ENCODE measurements around the gene PCDHGB4. TPM values are rescaled to one million over a fixed set of nuclear protein-coding genes. Genes with fewer than 3 reads are reported as not detected.

Gene PCDHGB4
- polyA plus RNA-seq, 1 donor from 2014 or later: 9.3 TPM

GRCh38 chr5:141382469-141383294 lies 4.8 kb upstream of the PCDHGB4 start, which contains the start of gene PCDHGA7:
TSS of gene PCDHGA7 (plus strand) at chr5:141382742. CDS start at chr5:141382900, 158 bp downstream.
- Histone ChIP-seq H3K27me3 (ENCODE audit: insufficient read depth, low read depth, low read length) (no peaks in the 10 kb centered on the region), H3K4me3 (ENCODE audit: low read length) (no peak within 1 kb of the TSS), H3K36me3 (ENCODE audit: insufficient read depth, low read length) (no peaks in the 10 kb centered on the region), H3K9ac (ENCODE audit: low read length) (no peak within 1 kb of the TSS), H3K9me2 (ENCODE audit: insufficient read depth, low read length) (no peaks in the 10 kb centered on the region), H3F3A (ENCODE audit: insufficient read depth, low read length, poor library complexity, severe bottlenecking) (no peaks in the 10 kb centered on the region), H3K9me3 (ENCODE audit: low read length) (peaks cover 22% of the 10 kb centered on the region), H3K27ac (ENCODE audit: low read length) (no peak within 1 kb of the TSS), H3K79me2 (replicated peaks; ENCODE audit: insufficient read depth, low read length) (no peaks in the 10 kb centered on the region), H2AFZ (ENCODE audit: low read depth, low read length) (no peak within 1 kb of the TSS), H4K20me1 (ENCODE audit: insufficient read depth) (no peaks in the 10 kb centered on the region), H3K4me2 (ENCODE audit: low read length) (no peak within 1 kb of the TSS)
- TF ChIP-seq EP300 (conservative IDR thresholded peaks at IDR 0.05; ENCODE audit: poor library complexity, severe bottlenecking): no peak
- TF ChIP-seq, protein P1, sequence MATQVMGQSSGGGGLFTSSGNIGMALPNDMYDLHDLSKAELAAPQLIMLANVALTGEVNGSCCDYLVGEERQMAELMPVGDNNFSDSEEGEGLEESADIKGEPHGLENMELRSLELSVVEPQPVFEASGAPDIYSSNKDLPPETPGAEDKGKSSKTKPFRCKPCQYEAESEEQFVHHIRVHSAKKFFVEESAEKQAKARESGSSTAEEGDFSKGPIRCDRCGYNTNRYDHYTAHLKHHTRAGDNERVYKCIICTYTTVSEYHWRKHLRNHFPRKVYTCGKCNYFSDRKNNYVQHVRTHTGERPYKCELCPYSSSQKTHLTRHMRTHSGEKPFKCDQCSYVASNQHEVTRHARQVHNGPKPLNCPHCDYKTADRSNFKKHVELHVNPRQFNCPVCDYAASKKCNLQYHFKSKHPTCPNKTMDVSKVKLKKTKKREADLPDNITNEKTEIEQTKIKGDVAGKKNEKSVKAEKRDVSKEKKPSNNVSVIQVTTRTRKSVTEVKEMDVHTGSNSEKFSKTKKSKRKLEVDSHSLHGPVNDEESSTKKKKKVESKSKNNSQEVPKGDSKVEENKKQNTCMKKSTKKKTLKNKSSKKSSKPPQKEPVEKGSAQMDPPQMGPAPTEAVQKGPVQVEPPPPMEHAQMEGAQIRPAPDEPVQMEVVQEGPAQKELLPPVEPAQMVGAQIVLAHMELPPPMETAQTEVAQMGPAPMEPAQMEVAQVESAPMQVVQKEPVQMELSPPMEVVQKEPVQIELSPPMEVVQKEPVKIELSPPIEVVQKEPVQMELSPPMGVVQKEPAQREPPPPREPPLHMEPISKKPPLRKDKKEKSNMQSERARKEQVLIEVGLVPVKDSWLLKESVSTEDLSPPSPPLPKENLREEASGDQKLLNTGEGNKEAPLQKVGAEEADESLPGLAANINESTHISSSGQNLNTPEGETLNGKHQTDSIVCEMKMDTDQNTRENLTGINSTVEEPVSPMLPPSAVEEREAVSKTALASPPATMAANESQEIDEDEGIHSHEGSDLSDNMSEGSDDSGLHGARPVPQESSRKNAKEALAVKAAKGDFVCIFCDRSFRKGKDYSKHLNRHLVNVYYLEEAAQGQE (IDR thresholded peaks at IDR 0.05; ENCODE audit: borderline replicate concordance): no peak
- TF ChIP-seq RAD21 (conservative IDR thresholded peaks at IDR 0.05): no peak
- TF ChIP-seq MXI1 (conservative IDR thresholded peaks at IDR 0.05; ENCODE audit: poor library complexity, severe bottlenecking): no peak
- TF ChIP-seq POLR2AphosphoS5 (IDR thresholded peaks at IDR 0.05): no peak
- TF ChIP-seq CTCF (IDR thresholded peaks at IDR 0.05; ENCODE audit: poor library complexity, severe bottlenecking): no peak
- no peak for TF ChIP-seq TAF1 (IDR thresholded peaks at IDR 0.05; ENCODE audit: low read depth)
- TF ChIP-seq EZH2 (IDR thresholded peaks at IDR 0.05; ENCODE audit: borderline replicate concordance, insufficient read depth, low read length, poor library complexity, severe bottlenecking): no peak
- no peak for TF ChIP-seq SMC3 (conservative IDR thresholded peaks at IDR 0.05; ENCODE audit: poor library complexity)

GRCh38 chr5:141383345-141383744 lies 4.2 kb upstream of the PCDHGB4 start:
- no peaks in the 10 kb centered on the region for H4K20me1 ChIP-seq (ENCODE audit: insufficient read depth)

More at GRCh38 chr5:141383345-141383744, 4.2 kb upstream of the PCDHGB4 start:
- H3F3A ChIP-seq (ENCODE audit: insufficient read depth, low read length, poor library complexity, severe bottlenecking): no peaks in the 10 kb centered on the region
- no peak overlapping the region for H3K27ac ChIP-seq (ENCODE audit: low read length)
- no peaks in the 10 kb centered on the region for H3K27me3 ChIP-seq (ENCODE audit: insufficient read depth, low read depth, low read length)
- no peaks in the 10 kb centered on the region for H3K79me2 ChIP-seq (replicated peaks; ENCODE audit: insufficient read depth, low read length)
- H3K9me2 ChIP-seq (ENCODE audit: insufficient read depth, low read length): no peaks in the 10 kb centered on the region
- no peak overlapping the region for H3K4me3 ChIP-seq (ENCODE audit: low read length)
- peaks cover 22% of the 10 kb centered on the region for H3K9me3 ChIP-seq (ENCODE audit: low read length)
- H3K4me2 ChIP-seq (ENCODE audit: low read length): no peak overlapping the region
- H3K9ac ChIP-seq (ENCODE audit: low read length): no peak overlapping the region
- no peak for TF ChIP-seq CTCF (IDR thresholded peaks at IDR 0.05; ENCODE audit: poor library complexity, severe bottlenecking)
- no peak for TF ChIP-seq EZH2 (IDR thresholded peaks at IDR 0.05; ENCODE audit: borderline replicate concordance, insufficient read depth, low read length, poor library complexity, severe bottlenecking)
- no peak for TF ChIP-seq EP300 (conservative IDR thresholded peaks at IDR 0.05; ENCODE audit: poor library complexity, severe bottlenecking)
- TF ChIP-seq TAF1 (IDR thresholded peaks at IDR 0.05; ENCODE audit: low read depth): no peak
- TF ChIP-seq SMC3 (conservative IDR thresholded peaks at IDR 0.05; ENCODE audit: poor library complexity): no peak
- no peak for TF ChIP-seq POLR2AphosphoS5 (IDR thresholded peaks at IDR 0.05)
- no peak for TF ChIP-seq RAD21 (conservative IDR thresholded peaks at IDR 0.05)
- no peak for TF ChIP-seq MXI1 (conservative IDR thresholded peaks at IDR 0.05; ENCODE audit: poor library complexity, severe bottlenecking)
- TF ChIP-seq, protein P1 (IDR thresholded peaks at IDR 0.05; ENCODE audit: borderline replicate concordance): no peak
- H3K36me3 ChIP-seq (ENCODE audit: insufficient read depth, low read length): no peaks in the 10 kb centered on the region
- H2AFZ ChIP-seq (ENCODE audit: low read depth, low read length): no peak overlapping the region
